Measurements from ENCODE around the gene EXOC4. TPM values are rescaled to one million over a fixed set of nuclear protein-coding genes. Genes with fewer than 3 reads are reported as not detected.

EXOC4 gene
- total RNA-seq, 2 experiments from 2014 or later = 58.0 to 59.9 TPM

GRCh38 chr7:133885213-133885612 lies 632.3 kb downstream of the EXOC4 start:
- no peak overlapping the region for H3K4me3 Mint-ChIP-seq
- H3K9me3 Mint-ChIP-seq = peaks cover 4% of the 10 kb centered on the region
- no peaks in the 10 kb centered on the region for H3K27me3 Mint-ChIP-seq
- no peaks in the 10 kb centered on the region for H3K4me1 Mint-ChIP-seq (ENCODE audit: low read depth)
- ChIA-PET CTCF (no interaction called here), POLR2A (no interaction called here)
- peaks cover 29% of the 10 kb centered on the region for H3K36me3 Mint-ChIP-seq (ENCODE audit: low read depth)
- no peaks in the 10 kb centered on the region for H3K9me3 ChIP-seq (ENCODE audit: control insufficient read depth in 1 of 2, insufficient read depth in 1 of 2, low read length in 2 of 2)
- DNase-seq (no peak), ATAC-seq (ENCODE audit: poor library complexity) (no peak)
- intact Hi-C loops (cut with DNase I, micrococcal nuclease) = no loop called here
- no peak for TF ChIP-seq CTCF (IDR thresholded peaks at IDR 0.05)
- H3K27ac Mint-ChIP-seq = no peak overlapping the region
- H3K36me3 ChIP-seq (ENCODE audit: insufficient read depth, low read length) = no peaks in the 10 kb centered on the region
- H3K27me3 ChIP-seq (ENCODE audit: control insufficient read depth in 1 of 2, insufficient read depth in 2 of 2, low read length in 2 of 2) = no peaks in the 10 kb centered on the region
- no peaks in the 10 kb centered on the region for H3K4me1 ChIP-seq (ENCODE audit: insufficient read depth, low read length)
- H3K27ac ChIP-seq (ENCODE audit: low read depth in 1 of 2, low read length in 2 of 2) = no peak overlapping the region
- H3K4me3 ChIP-seq (ENCODE audit: low read length) = no peak overlapping the region

- no peak overlapping the region for H3K4me3 Mint-ChIP-seq
- no peak overlapping the region for H3K4me3 ChIP-seq (ENCODE audit: low read length)
- ChIA-PET CTCF (no interaction called here), POLR2A (no interaction called here)
- no peaks in the 10 kb centered on the region for H3K4me1 Mint-ChIP-seq (ENCODE audit: low read depth)
- H3K4me1 ChIP-seq (ENCODE audit: insufficient read depth, low read length) = no peaks in the 10 kb centered on the region
- H3K27me3 Mint-ChIP-seq = no peaks in the 10 kb centered on the region
- ATAC-seq (ENCODE audit: poor library complexity) = no peak
- H3K36me3 ChIP-seq (ENCODE audit: insufficient read depth, low read length) = no peaks in the 10 kb centered on the region
- intact Hi-C loops (cut with DNase I, micrococcal nuclease) = no loop called here
- no peak overlapping the region for H3K27ac ChIP-seq (ENCODE audit: low read depth in 1 of 2, low read length in 2 of 2)
- TF ChIP-seq CTCF (IDR thresholded peaks at IDR 0.05) = no peak
- H3K9me3 Mint-ChIP-seq = peaks cover 4% of the 10 kb centered on the region
- H3K36me3 Mint-ChIP-seq (ENCODE audit: low read depth) = peaks cover 29% of the 10 kb centered on the region
- H3K27me3 ChIP-seq (ENCODE audit: control insufficient read depth in 1 of 2, insufficient read depth in 2 of 2, low read length in 2 of 2) = no peaks in the 10 kb centered on the region
- no peak for DNase-seq
- H3K9me3 ChIP-seq (ENCODE audit: control insufficient read depth in 1 of 2, insufficient read depth in 1 of 2, low read length in 2 of 2) = no peaks in the 10 kb centered on the region
- no peak overlapping the region for H3K27ac Mint-ChIP-seq
These were observed 633.2 kb downstream of the EXOC4 start for GRCh38 chr7:133886086-133886485.

DNA sequence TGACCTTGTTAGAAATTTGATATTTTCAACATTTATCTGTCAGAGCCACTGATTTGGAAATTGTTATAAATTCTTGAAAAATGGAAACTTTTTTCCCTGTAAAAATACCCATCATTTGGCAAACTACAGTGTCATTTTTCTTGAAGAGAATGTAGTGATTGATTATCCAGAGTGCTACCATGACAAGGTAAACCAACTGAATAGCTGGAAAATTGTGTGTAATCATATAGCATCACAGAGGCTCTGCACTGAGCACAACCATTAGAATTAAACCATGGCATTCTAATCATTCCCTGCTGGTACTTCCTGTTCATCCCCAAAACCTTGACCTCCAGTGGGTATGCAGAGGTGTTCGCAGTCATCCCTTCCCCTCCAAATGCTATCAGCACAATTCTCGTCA lies 633.9 kb downstream of the EXOC4 start:
- H3K4me1 ChIP-seq (ENCODE audit: insufficient read depth, low read length) = no peaks in the 10 kb centered on the region
- DNase-seq = no peak
- Mint-ChIP-seq H3K27me3 (no peaks in the 10 kb centered on the region), H3K27ac (no peak overlapping the region), H3K4me1 (ENCODE audit: low read depth) (no peaks in the 10 kb centered on the region), H3K9me3 (peaks cover 4% of the 10 kb centered on the region), H3K36me3 (ENCODE audit: low read depth) (peaks cover 29% of the 10 kb centered on the region), H3K4me3 (no peak overlapping the region)
- no peak for TF ChIP-seq CTCF (IDR thresholded peaks at IDR 0.05)
- H3K36me3 ChIP-seq (ENCODE audit: insufficient read depth, low read length) = no peaks in the 10 kb centered on the region
- CTCF ChIA-PET = no interaction called here
- H3K9me3 ChIP-seq (ENCODE audit: control insufficient read depth in 1 of 2, insufficient read depth in 1 of 2, low read length in 2 of 2) = no peaks in the 10 kb centered on the region
- no peak overlapping the region for H3K4me3 ChIP-seq (ENCODE audit: low read length)
- no peak overlapping the region for H3K27ac ChIP-seq (ENCODE audit: low read depth in 1 of 2, low read length in 2 of 2)
- intact Hi-C loops (cut with DNase I, micrococcal nuclease) = no loop called here
- POLR2A ChIA-PET = no interaction called here
- no peak for ATAC-seq (ENCODE audit: poor library complexity)
- H3K27me3 ChIP-seq (ENCODE audit: control insufficient read depth in 1 of 2, insufficient read depth in 2 of 2, low read length in 2 of 2) = no peaks in the 10 kb centered on the region
